Retinal pigment epithelial cell (primary cell): ENCODE results near the gene SLC25A13.

ENCODE experiments used
- DNase-seq: peaks from one replicate; pipeline ENCODE4 v3.0.0-alpha.2; 2010; ENCODE audit warnings: low read depth
- H3K4me3 ChIP-seq: 2 replicates; pipeline ENCODE4 v1.5.1; 2011; ENCODE audit warnings: mild to moderate bottlenecking, low read length, control low read depth, moderate library complexity
- TF ChIP-seq, protein P1 (sequence below): conservative IDR thresholded peaks from 2 replicates; pipeline ENCODE4 v1.5.1; 2011; ENCODE audit warnings: low read depth, low read length, control low read depth, inconsistent platforms

The SLC25A13 gene

DNA sequence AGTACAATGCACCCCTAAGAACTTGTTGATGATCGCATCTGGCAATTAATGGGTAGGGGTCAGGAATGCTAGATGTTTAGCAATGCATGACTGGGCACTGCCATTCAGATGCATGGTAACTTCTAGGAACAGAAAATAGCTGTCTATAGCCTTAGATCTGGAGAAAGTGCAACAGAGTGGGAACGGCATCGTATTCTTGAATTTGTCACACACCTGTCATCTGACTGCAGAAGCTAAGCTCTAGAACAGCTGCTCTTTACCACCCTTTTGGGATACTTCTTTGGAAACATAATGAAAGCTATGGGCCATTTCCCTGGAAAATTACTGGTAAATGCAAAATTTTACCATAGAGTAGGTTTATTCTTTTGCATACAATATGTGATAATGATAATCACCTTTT is 118.1 kb downstream of the SLC25A13 start:
- no peak overlapping the region for H3K4me3 ChIP-seq
- DNase-seq, result no peak
- TF ChIP-seq, protein P1, sequence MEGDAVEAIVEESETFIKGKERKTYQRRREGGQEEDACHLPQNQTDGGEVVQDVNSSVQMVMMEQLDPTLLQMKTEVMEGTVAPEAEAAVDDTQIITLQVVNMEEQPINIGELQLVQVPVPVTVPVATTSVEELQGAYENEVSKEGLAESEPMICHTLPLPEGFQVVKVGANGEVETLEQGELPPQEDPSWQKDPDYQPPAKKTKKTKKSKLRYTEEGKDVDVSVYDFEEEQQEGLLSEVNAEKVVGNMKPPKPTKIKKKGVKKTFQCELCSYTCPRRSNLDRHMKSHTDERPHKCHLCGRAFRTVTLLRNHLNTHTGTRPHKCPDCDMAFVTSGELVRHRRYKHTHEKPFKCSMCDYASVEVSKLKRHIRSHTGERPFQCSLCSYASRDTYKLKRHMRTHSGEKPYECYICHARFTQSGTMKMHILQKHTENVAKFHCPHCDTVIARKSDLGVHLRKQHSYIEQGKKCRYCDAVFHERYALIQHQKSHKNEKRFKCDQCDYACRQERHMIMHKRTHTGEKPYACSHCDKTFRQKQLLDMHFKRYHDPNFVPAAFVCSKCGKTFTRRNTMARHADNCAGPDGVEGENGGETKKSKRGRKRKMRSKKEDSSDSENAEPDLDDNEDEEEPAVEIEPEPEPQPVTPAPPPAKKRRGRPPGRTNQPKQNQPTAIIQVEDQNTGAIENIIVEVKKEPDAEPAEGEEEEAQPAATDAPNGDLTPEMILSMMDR, result no peak

DNA sequence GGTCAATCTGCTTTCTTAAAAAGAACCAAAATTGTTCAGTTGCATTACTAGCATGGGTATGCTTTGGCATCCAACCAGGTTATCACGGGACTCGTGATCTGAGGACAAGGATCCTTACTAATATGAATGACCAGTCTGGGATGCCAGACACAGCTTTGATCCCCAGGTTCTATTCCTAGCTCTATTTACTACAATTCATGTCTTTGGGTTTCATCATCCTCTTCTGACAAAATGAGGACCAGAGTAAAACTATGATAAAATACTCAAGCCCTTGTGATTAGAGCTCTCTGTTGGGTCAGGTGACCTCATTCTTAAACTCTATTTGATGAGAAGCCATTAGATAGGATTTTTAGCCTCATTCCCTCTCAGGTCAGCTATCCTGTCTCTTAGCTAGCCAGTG is 119.8 kb downstream of the SLC25A13 start:
- TF ChIP-seq, protein P1, result no peak
- H3K4me3 ChIP-seq, result no peak overlapping the region
- no peak for DNase-seq

DNA sequence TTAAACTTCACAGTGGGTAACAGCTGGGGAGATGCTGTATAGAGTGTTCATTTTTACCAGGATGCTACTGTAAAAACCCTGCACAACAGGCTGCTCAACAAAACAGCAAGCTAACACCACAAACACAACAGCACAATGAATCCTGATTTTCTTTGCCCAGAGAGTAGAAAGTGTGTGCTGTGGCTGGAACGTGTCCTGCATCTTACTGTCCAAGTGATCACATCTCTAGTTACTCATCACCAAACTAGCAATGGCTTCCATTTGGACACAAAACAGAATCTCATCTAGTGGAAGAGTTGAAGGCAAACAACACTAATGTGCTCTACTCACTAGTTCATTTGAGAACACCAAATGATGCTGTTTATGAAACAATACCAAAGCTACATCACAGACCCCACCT is 121.2 kb downstream of the SLC25A13 start:
- DNase-seq, result no peak
- TF ChIP-seq, protein P1, result no peak
- H3K4me3 ChIP-seq, result no peak overlapping the region

DNA sequence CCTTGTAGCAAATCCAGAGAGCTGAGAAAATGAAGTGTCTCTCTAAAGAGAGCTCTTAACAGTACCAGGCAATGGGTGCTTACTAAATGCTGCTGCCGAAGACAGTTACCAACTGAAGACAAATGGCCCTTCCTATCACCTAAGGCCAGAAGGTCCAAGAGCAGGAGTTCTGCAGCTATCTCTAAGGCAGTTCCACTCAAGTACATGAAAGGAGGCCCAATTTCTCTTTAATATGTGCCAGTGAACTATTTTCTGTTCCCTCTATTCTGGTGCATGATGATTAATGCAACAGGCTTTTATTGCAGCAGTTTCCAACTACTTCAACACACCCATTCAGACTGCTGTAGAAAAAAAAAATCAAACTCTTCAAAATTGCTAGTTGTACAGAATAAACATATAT is 122.5 kb downstream of the SLC25A13 start:
- H3K4me3 ChIP-seq, result no peak overlapping the region
- TF ChIP-seq, protein P1, result no peak
- DNase-seq, result no peak

DNA sequence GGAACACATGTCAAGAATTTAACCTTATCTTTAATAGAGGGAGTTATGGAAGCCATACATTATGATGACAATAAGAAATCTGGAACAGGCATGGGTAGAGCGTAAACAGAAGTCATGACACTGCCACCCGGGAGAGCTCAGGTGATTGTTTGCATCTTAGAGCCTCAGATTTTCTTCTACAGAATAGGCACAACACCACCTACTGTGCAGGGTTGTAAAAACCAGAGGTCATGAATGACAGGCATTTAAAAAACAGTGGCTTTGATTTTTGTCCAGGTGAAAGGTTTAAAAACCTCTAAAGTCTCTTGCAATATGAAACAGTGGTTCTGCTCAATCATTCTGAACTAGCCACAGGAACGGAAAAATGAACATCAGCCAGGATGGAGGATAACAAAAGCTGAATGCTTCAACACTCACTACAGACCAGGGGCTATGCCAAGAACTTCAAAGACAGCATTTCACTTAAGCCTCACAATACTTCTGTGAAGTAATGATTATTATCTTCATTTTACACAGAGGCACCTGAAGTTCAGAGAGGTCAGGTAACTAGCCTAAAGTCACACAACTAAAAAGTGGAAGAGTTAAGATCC is 123.8 kb downstream of the SLC25A13 start:
- no peak overlapping the region for H3K4me3 ChIP-seq
- TF ChIP-seq, protein P1, result no peak

DNA sequence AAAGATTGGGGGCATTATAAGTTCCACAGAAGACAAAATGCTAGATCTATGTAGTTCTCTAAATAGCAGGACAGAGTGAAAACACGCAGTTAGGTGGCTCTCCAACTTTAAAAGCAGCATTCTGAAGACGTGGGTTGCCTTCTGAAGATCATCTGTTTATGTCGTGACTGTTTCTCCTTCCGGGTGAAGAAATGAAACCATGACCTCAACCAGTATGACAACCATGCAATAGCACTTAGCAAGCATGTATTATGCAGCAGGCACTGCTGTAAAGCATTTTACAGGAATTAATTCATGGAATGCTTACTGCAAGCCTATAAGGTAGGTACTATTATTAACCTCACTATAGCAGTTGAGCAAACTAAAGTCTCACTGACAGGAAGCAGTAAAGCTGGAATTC is 125.2 kb downstream of the SLC25A13 start:
- no peak for DNase-seq
- H3K4me3 ChIP-seq, result no peak overlapping the region
- TF ChIP-seq, protein P1, result no peak

More for the DNA sequence above, 123.8 kb downstream of the SLC25A13 start:
- no peak for DNase-seq

DNA sequence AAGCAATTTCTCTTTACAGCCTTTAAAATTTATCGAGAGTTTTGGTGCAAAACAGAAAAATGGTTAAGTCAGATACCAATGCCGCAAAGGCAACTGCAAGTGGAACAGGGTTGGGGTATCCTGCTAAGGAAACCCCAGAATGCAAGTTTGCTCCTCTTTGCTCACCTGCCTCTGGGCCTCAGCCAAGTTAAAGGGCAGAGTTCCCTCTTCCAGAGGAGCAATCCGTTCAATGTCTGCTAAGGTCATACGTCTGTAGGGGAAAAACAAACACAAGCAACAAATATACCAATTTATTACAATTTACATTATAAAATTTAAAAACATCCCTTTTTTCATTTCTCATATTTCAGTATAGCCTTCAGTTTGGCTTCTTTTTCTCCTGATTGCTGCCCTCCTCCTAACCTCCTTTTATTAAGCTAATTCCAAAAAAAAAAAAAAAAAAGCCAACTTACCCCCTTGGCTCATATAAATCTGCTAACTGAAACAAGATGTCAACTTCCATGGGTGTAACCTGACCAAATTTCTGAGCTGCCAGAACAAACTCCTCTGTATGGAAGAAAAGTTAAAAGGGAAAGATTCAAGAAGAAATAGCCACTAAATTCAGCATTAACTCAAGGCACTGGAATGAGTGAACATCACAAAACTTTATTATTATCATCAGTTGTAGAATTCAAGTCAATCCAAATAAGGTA is 132.6 kb downstream of the SLC25A13 start:
- TF ChIP-seq, protein P1, result no peak
- no peak for DNase-seq

More for the DNA sequence above, 132.6 kb downstream of the SLC25A13 start:
- no peak overlapping the region for H3K4me3 ChIP-seq
